ENCODE measurements around the gene CLIC5. TPM values are rescaled to one million over a fixed set of nuclear protein-coding genes. Genes with fewer than 3 reads are reported as not detected.

Gene CLIC5
- total RNA-seq, 1 donor from 2014 or later: not detected

- Mint-ChIP-seq H3K9me3 (ENCODE audit: unreplicated experiment) (no peaks in the 10 kb centered on the region), H3K27ac (ENCODE audit: unreplicated experiment) (no peak overlapping the region), H3K4me3 (ENCODE audit: unreplicated experiment) (no peak overlapping the region), H3K27me3 (ENCODE audit: unreplicated experiment) (peaks cover 27% of the 10 kb centered on the region), H3K36me3 (ENCODE audit: unreplicated experiment) (peaks cover 2% of the 10 kb centered on the region), H3K4me1 (ENCODE audit: unreplicated experiment) (peaks cover 27% of the 10 kb centered on the region)
- no peak for DNase-seq (ENCODE audit: extremely low spot score, unreplicated experiment)
- no peak for TF ChIP-seq CTCF (IDR thresholded peaks at IDR 0.05)
Observed at GRCh38 chr6:45900808-45901752, 114.6 kb downstream of the CLIC5 start.

- Mint-ChIP-seq H3K27me3 (ENCODE audit: unreplicated experiment) (peaks cover 17% of the 10 kb centered on the region), H3K27ac (ENCODE audit: unreplicated experiment) (no peak overlapping the region), H3K9me3 (ENCODE audit: unreplicated experiment) (no peaks in the 10 kb centered on the region), H3K4me3 (ENCODE audit: unreplicated experiment) (no peak overlapping the region), H3K36me3 (ENCODE audit: unreplicated experiment) (peaks cover 2% of the 10 kb centered on the region), H3K4me1 (ENCODE audit: unreplicated experiment) (peaks cover 27% of the 10 kb centered on the region)
- TF ChIP-seq CTCF (IDR thresholded peaks at IDR 0.05): no peak
- DNase-seq (ENCODE audit: extremely low spot score, unreplicated experiment): no peak
Observed at GRCh38 chr6:45899683-45899946, 116.0 kb downstream of the CLIC5 start.

GRCh38 chr6:45898941-45899682, 116.5 kb downstream of the CLIC5 start:
- Mint-ChIP-seq H3K27me3 (ENCODE audit: unreplicated experiment) (peaks cover 21% of the 10 kb centered on the region), H3K4me1 (ENCODE audit: unreplicated experiment) (peaks cover 27% of the 10 kb centered on the region), H3K27ac (ENCODE audit: unreplicated experiment) (no peak overlapping the region), H3K9me3 (ENCODE audit: unreplicated experiment) (no peaks in the 10 kb centered on the region), H3K36me3 (ENCODE audit: unreplicated experiment) (peaks cover 2% of the 10 kb centered on the region), H3K4me3 (ENCODE audit: unreplicated experiment) (no peak overlapping the region)
- no peak for DNase-seq (ENCODE audit: extremely low spot score, unreplicated experiment)
- TF ChIP-seq CTCF (IDR thresholded peaks at IDR 0.05): no peak

- H3K4me3 Mint-ChIP-seq (ENCODE audit: unreplicated experiment): no peak overlapping the region
- peaks cover 27% of the 10 kb centered on the region for H3K4me1 Mint-ChIP-seq (ENCODE audit: unreplicated experiment)
- no peak for DNase-seq (ENCODE audit: extremely low spot score, unreplicated experiment)
- no peaks in the 10 kb centered on the region for H3K9me3 Mint-ChIP-seq (ENCODE audit: unreplicated experiment)
- H3K27me3 Mint-ChIP-seq (ENCODE audit: unreplicated experiment): peaks cover 23% of the 10 kb centered on the region
- H3K36me3 Mint-ChIP-seq (ENCODE audit: unreplicated experiment): peaks cover 2% of the 10 kb centered on the region
- no peak for TF ChIP-seq CTCF (IDR thresholded peaks at IDR 0.05)
- peak overlapping the region; percentile 72 for H3K27ac Mint-ChIP-seq (ENCODE audit: unreplicated experiment)
Observed at GRCh38 chr6:45896783-45897441, 118.7 kb downstream of the CLIC5 start.

GRCh38 chr6:45895569-45895968, 120.1 kb downstream of the CLIC5 start:
- no peak for TF ChIP-seq CTCF (IDR thresholded peaks at IDR 0.05)
- no peaks in the 10 kb centered on the region for H3K9me3 Mint-ChIP-seq (ENCODE audit: unreplicated experiment)
- H3K27ac Mint-ChIP-seq (ENCODE audit: unreplicated experiment): no peak overlapping the region

More at GRCh38 chr6:45895569-45895968, 120.1 kb downstream of the CLIC5 start:
- peaks cover 17% of the 10 kb centered on the region for H3K4me1 Mint-ChIP-seq (ENCODE audit: unreplicated experiment)
- no peaks in the 10 kb centered on the region for H3K36me3 Mint-ChIP-seq (ENCODE audit: unreplicated experiment)
- DNase-seq (ENCODE audit: extremely low spot score, unreplicated experiment): no peak
- no peak overlapping the region for H3K4me3 Mint-ChIP-seq (ENCODE audit: unreplicated experiment)
- peaks cover 19% of the 10 kb centered on the region for H3K27me3 Mint-ChIP-seq (ENCODE audit: unreplicated experiment)
